K562 (cell line): ENCODE results near the gene KIR2DL3. TPM values are rescaled to one million over a fixed set of nuclear protein-coding genes. Genes with fewer than 3 reads are reported as not detected.

Source experiments
- ATAC-seq: fragments of 200-7000 bp; cut with Tn5 transposase; 3 replicates; pipeline ENCODE4 v1.9.1; 2020; ENCODE audit warnings: moderate library complexity
- BruUV-seq: library from RNA; stranded (reverse); fragments of 400-500 nt; replicated peaks from 2 replicates; lab custom pipeline; 2021; lab: Mats Ljungman, UMichigan
- CTCF ChIA-PET: fragments of 300-600 bp; formaldehyde crosslinking; extraction: SDS; loops from one replicate; lab custom pipeline; 2021; ENCODE audit warnings: low intra/inter-chr PET ratio; lab: Yijun Ruan, JAX
- POLR2A ChIA-PET: fragments of 300-600, 350-650 bp; sonication (Branson Sonifier 250); formaldehyde crosslinking; extraction: SDS; loops from one replicate; lab custom pipeline; 2021; ENCODE audit warnings: antibody characterized with exemption, inconsistent platforms; lab: Yijun Ruan, JAX
- DNase-seq, 4 experiments: peaks; one replicate each; pipeline versions ENCODE4 v3.0.0 to v3.0.0-alpha.2; 2011 to 2018; ENCODE audit warnings: low spot score in 3 of 4, mixed read lengths in 3 of 4; ENCODE audit errors: extremely low read depth in 1 of 4
- FAIRE-seq: peaks from 2 replicates; lab custom pipeline; 2011; peaks lifted over from hg19 to GRCh38; lab: Jason Lieb, UNC
- H2AFZ ChIP-seq: 2 replicates; pipeline ENCODE4 v1.6.0; 2011; ENCODE audit warnings: low read depth, low read length, control low read depth, inconsistent platforms
- H3K27ac ChIP-seq: fragments of 200-600 bp; 3 replicates; pipeline ENCODE4 v1.8.0; 2011; ENCODE audit warnings: low read depth, mild to moderate bottlenecking, control low read depth, inconsistent platforms, low read length, moderate library complexity, mixed read lengths; ENCODE audit errors: extremely low read depth
- H3K27me3 ChIP-seq, 2 experiments: fragments of 300-600 bp in 1 of 2; 2 replicates in 1 of 2; 3 replicates in 1 of 2; pipeline versions ENCODE4 v1.6.0 to v1.8.0; 2011; ENCODE audit warnings: inconsistent platforms in 2 of 2, low read length in 2 of 2, mild to moderate bottlenecking in 1 of 2, mixed read lengths in 1 of 2, moderate library complexity in 1 of 2; ENCODE audit not compliant: control insufficient read depth in 2 of 2, insufficient read depth in 2 of 2
- H3K36me3 ChIP-seq: fragments of 300-600 bp; 3 replicates; pipeline ENCODE4 v1.8.0; 2011; ENCODE audit warnings: mild to moderate bottlenecking, low read length, inconsistent platforms; ENCODE audit not compliant: control insufficient read depth, insufficient read depth
- H3K4me1 ChIP-seq, 2 experiments: fragments of 200-600 bp in 1 of 2; replicated peaks in 1 of 2; 2 replicates in 1 of 2; 3 replicates in 1 of 2; pipeline versions ENCODE4 v1.5.1 to v1.8.0; 2011; ENCODE audit warnings: inconsistent platforms in 2 of 2, low read length in 2 of 2, mild to moderate bottlenecking in 1 of 2, mixed read lengths in 1 of 2, moderate library complexity in 1 of 2; ENCODE audit not compliant: control insufficient read depth in 2 of 2, insufficient read depth in 2 of 2
- H3K4me2 ChIP-seq: 2 replicates; pipeline ENCODE4 v1.6.1; 2011; ENCODE audit warnings: low read length, control low read depth, inconsistent platforms, mixed read lengths; ENCODE audit not compliant: insufficient read depth
- H3K4me3 ChIP-seq: fragments of 200-600 bp; sonication (generic), shearing (Covaris generic); 2 replicates; pipeline ENCODE4 v1.5.1; 2016; ENCODE audit warnings: control low read depth, inconsistent platforms
- H3K79me2 ChIP-seq: fragments of 200-600 bp; 3 replicates; pipeline ENCODE4 v1.8.0; 2011; ENCODE audit warnings: low read length, inconsistent platforms; ENCODE audit not compliant: control insufficient read depth, insufficient read depth
- H3K9ac ChIP-seq, 2 experiments: 2 replicates each; pipeline versions ENCODE4 v1.6.0 to v1.6.1; 2011; ENCODE audit warnings: low read depth in 2 of 2, low read length in 2 of 2, control low read depth in 1 of 2, inconsistent platforms in 1 of 2, mild to moderate bottlenecking in 1 of 2, mixed read lengths in 1 of 2; ENCODE audit not compliant: insufficient read depth in 1 of 2
- H3K9me1 ChIP-seq: one replicate; pipeline ENCODE4 v1.6.0; 2011; ENCODE audit warnings: inconsistent platforms, mild to moderate bottlenecking, low read length, moderate library complexity; ENCODE audit not compliant: control insufficient read depth, insufficient read depth
- H3K9me3 ChIP-seq: replicated peaks from 2 replicates; pipeline ENCODE4 v1.5.1; 2011; ENCODE audit warnings: low read depth, low read length, inconsistent platforms; ENCODE audit not compliant: control insufficient read depth, insufficient read depth
- H4K20me1 ChIP-seq: replicated peaks from 2 replicates; pipeline ENCODE4 v1.6.1; 2011; ENCODE audit warnings: low read length, inconsistent platforms, mixed read lengths; ENCODE audit not compliant: control insufficient read depth, insufficient read depth
- CBFA2T2 ChIP-seq: fragments of 450-650 bp; conservative IDR thresholded peaks from 2 replicates; pipeline ENCODE4 v1.6.1; 2017; ENCODE audit warnings: mild to moderate bottlenecking
- CBFA2T3 ChIP-seq: fragments of 450-650 bp; IDR thresholded peaks from 2 replicates; pipeline ENCODE4 v1.6.1; 2017
- KLF16 ChIP-seq: IDR thresholded peaks from 2 replicates; pipeline ENCODE4 v1.6.1; 2016; ENCODE audit warnings: antibody characterized with exemption
- MEF2D ChIP-seq: conservative IDR thresholded peaks from 2 replicates; pipeline ENCODE4 v1.6.1; 2016; ENCODE audit warnings: low read depth, missing genetic modification characterization, missing compliant biosample characterization
- POLR2A ChIP-seq: fragments of 450-650 bp; conservative IDR thresholded peaks from 2 replicates; pipeline ENCODE4 v1.6.1; 2016
- RFX7 ChIP-seq: fragments of 250-450 bp; sonication (Bioruptor Pico); IDR thresholded peaks from 2 replicates; pipeline ENCODE4 v1.5.1; 2021; ENCODE audit warnings: mild to moderate bottlenecking
- SP1 ChIP-seq: sonication (generic); formaldehyde crosslinking; IDR thresholded peaks from 2 replicates; pipeline ENCODE4 v1.8.1; 2022; ENCODE audit warnings: mild to moderate bottlenecking, missing genetic modification reagents
- TOE1 ChIP-seq, 2 experiments: fragments of 450-650 bp in 1 of 2; sonication (generic) in 1 of 2; formaldehyde crosslinking in 1 of 2; IDR thresholded peaks; 2 replicates each; pipeline versions ENCODE4 v1.7.1 to v1.8.0; 2016 to 2022; ENCODE audit warnings: borderline replicate concordance in 2 of 2, mild to moderate bottlenecking in 2 of 2, antibody characterized with exemption in 1 of 2, inconsistent platforms in 1 of 2, low read depth in 1 of 2, missing genetic modification reagents in 1 of 2, moderate library complexity in 1 of 2
- TRIM24 ChIP-seq, 2 experiments: fragments of 450-650 bp; IDR thresholded peaks; 2 replicates each; pipeline ENCODE4 v1.6.1; 2016
- ZNF354B ChIP-seq: fragments of 250-450 bp; sonication (Bioruptor Pico); IDR thresholded peaks from 2 replicates; pipeline ENCODE4 v1.4.0; 2020
- WGBS: fragments of 100-300 bp; shearing (Covaris generic); methylation state at CpG from one replicate; pipeline ENCODE4 v1.1.6; 2016; ENCODE audit warnings: low coverage, mixed read lengths; ENCODE audit not compliant: insufficient coverage; ENCODE audit errors: missing lambda C conversion rate; 5-methylcytosine and 5-hydroxymethylcytosine counted together
- in situ Hi-C: fragments of 300-500 bp; cut with MboI; formaldehyde crosslinking; loops from 4 replicates; pipeline ENCODE4 v1.15.0; 2018; ENCODE audit warnings: inconsistent platforms, mixed read lengths
- intact Hi-C: fragments of 100-400 bp; cut with micrococcal nuclease; formaldehyde crosslinking; loops from 2 replicates; pipeline ENCODE4 v1.14.2; 2022
- polyA plus RNA-seq, 8 experiments: library from polyadenylated mRNA; depleted of rRNA in 4 of 8; stranded (reverse) in 5 of 8; unstranded in 3 of 8; fragments of >200 nt; fragmentation: Nextera tagmentation in 2 of 8; fragmentation: Illumina TruSeq in 1 of 8; extraction: Ambion mirVana in 2 of 8; extraction: Trizol in 1 of 8; gene quantifications; 2 replicates each; pipeline versions ENCODE4 v1.2.1 to v1.2.3, GENCODE V29; 2011 to 2014; ENCODE audit warnings: inconsistent platforms in 1 of 8, missing spikeins in 1 of 8
- total RNA-seq, 7 experiments: library from RNA; depleted of rRNA in 6 of 7; stranded (reverse); fragments of >200 nt in 6 of 7; fragmentation: Illumina TruSeq in 2 of 7; extraction: Trizol in 2 of 7; gene quantifications; 2 replicates each; pipeline versions ENCODE4 v1.2.1 to v1.2.3, GENCODE V29; 2011 to 2021; ENCODE audit warnings: low replicate concordance in 1 of 7
- TF ChIP-seq, protein P1 (sequence below): fragments of 200-600 bp; sonication (generic); IDR thresholded peaks from one replicate; pipeline ENCODE4 v1.6.1; 2012; ENCODE audit warnings: mild to moderate bottlenecking, low read depth, low read length, inconsistent platforms

The KIR2DL3 gene
- total and polyA plus RNA-seq, 9 of the 15 experiments (the other 6 are each of a cell fraction or from before 2014, with no cell fraction given), result not detected

DNA sequence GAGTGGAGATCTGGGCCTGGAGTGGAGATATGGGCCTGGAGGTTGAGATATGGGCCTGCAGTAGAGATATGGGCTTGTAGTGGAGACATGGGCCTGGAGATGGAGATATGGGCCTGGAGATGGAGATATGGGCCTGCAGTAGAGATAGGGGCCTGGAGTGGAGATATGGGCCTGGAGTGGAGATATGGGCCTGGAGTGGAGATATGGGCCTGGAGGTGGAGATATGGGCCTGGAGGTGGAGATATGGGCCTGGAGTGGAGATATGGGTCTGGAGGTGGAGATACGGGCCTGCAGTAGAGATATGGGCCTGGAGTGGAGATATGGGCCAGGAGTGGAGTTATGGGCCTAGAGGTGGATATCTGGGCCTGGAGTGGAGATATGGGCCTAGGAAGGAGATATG, 402 bp downstream of the KIR2DL3 start:
- DNase-seq (no peak), FAIRE-seq (no peak), ATAC-seq (no peak)
- Histone ChIP-seq H3K79me2 (no peaks in the 10 kb centered on the region), H3K9me3 (no peaks in the 10 kb centered on the region), H3K4me2 (no peak overlapping the region), H3K4me3 (no peak overlapping the region), H3K36me3 (no peaks in the 10 kb centered on the region), H4K20me1 (no peaks in the 10 kb centered on the region), H2AFZ (no peak overlapping the region), H3K27ac (no peak overlapping the region), H3K4me1 (no peaks in the 10 kb centered on the region), H3K9ac (no peak overlapping the region), H3K9me1 (no peaks in the 10 kb centered on the region), H3K27me3 (no peaks in the 10 kb centered on the region; a peak in 1 of 5 replicates)
- ChIA-PET POLR2A (no interaction called here), CTCF (no interaction called here)
- no TSS peak for BruUV-seq
- intact Hi-C loops, result no loop called here
- 0% methylated on average over 1 of the region's 1 CpG for WGBS
- in situ Hi-C loops, result loop anchor here (5.0 kb wide), 1 partner anchor 109 kb away; no protein-coding TSS in a partner anchor
- TF ChIP-seq CBFA2T3 (peak; percentile 57), CBFA2T2 (peak; percentile 67), KLF16 (no peak), ZNF354B (CRISPR knock-in tag) (no peak), TRIM24 (IDR thresholded peaks at IDR 0.05) (peak in 1 of 2 experiments; percentile 27; a peak in 1 of 4 replicates), MEF2D (tag) (no peak), POLR2A (no peak), SP1 (CRISPR knock-in tag) (no peak), RFX7 (CRISPR knock-in tag) (no peak), TOE1 (IDR thresholded peaks at IDR 0.05; ENCODE audit: borderline replicate concordance) (no peak), TOE1 (CRISPR knock-in tag; IDR thresholded peaks at IDR 0.05; ENCODE audit: borderline replicate concordance, low read depth) (no peak)
- TF ChIP-seq, protein P1, sequence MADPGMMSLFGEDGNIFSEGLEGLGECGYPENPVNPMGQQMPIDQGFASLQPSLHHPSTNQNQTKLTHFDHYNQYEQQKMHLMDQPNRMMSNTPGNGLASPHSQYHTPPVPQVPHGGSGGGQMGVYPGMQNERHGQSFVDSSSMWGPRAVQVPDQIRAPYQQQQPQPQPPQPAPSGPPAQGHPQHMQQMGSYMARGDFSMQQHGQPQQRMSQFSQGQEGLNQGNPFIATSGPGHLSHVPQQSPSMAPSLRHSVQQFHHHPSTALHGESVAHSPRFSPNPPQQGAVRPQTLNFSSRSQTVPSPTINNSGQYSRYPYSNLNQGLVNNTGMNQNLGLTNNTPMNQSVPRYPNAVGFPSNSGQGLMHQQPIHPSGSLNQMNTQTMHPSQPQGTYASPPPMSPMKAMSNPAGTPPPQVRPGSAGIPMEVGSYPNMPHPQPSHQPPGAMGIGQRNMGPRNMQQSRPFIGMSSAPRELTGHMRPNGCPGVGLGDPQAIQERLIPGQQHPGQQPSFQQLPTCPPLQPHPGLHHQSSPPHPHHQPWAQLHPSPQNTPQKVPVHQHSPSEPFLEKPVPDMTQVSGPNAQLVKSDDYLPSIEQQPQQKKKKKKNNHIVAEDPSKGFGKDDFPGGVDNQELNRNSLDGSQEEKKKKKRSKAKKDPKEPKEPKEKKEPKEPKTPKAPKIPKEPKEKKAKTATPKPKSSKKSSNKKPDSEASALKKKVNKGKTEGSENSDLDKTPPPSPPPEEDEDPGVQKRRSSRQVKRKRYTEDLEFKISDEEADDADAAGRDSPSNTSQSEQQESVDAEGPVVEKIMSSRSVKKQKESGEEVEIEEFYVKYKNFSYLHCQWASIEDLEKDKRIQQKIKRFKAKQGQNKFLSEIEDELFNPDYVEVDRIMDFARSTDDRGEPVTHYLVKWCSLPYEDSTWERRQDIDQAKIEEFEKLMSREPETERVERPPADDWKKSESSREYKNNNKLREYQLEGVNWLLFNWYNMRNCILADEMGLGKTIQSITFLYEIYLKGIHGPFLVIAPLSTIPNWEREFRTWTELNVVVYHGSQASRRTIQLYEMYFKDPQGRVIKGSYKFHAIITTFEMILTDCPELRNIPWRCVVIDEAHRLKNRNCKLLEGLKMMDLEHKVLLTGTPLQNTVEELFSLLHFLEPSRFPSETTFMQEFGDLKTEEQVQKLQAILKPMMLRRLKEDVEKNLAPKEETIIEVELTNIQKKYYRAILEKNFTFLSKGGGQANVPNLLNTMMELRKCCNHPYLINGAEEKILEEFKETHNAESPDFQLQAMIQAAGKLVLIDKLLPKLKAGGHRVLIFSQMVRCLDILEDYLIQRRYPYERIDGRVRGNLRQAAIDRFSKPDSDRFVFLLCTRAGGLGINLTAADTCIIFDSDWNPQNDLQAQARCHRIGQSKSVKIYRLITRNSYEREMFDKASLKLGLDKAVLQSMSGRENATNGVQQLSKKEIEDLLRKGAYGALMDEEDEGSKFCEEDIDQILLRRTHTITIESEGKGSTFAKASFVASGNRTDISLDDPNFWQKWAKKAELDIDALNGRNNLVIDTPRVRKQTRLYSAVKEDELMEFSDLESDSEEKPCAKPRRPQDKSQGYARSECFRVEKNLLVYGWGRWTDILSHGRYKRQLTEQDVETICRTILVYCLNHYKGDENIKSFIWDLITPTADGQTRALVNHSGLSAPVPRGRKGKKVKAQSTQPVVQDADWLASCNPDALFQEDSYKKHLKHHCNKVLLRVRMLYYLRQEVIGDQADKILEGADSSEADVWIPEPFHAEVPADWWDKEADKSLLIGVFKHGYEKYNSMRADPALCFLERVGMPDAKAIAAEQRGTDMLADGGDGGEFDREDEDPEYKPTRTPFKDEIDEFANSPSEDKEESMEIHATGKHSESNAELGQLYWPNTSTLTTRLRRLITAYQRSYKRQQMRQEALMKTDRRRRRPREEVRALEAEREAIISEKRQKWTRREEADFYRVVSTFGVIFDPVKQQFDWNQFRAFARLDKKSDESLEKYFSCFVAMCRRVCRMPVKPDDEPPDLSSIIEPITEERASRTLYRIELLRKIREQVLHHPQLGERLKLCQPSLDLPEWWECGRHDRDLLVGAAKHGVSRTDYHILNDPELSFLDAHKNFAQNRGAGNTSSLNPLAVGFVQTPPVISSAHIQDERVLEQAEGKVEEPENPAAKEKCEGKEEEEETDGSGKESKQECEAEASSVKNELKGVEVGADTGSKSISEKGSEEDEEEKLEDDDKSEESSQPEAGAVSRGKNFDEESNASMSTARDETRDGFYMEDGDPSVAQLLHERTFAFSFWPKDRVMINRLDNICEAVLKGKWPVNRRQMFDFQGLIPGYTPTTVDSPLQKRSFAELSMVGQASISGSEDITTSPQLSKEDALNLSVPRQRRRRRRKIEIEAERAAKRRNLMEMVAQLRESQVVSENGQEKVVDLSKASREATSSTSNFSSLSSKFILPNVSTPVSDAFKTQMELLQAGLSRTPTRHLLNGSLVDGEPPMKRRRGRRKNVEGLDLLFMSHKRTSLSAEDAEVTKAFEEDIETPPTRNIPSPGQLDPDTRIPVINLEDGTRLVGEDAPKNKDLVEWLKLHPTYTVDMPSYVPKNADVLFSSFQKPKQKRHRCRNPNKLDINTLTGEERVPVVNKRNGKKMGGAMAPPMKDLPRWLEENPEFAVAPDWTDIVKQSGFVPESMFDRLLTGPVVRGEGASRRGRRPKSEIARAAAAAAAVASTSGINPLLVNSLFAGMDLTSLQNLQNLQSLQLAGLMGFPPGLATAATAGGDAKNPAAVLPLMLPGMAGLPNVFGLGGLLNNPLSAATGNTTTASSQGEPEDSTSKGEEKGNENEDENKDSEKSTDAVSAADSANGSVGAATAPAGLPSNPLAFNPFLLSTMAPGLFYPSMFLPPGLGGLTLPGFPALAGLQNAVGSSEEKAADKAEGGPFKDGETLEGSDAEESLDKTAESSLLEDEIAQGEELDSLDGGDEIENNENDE, result no peak
